Neural crest cell (in vitro differentiated cells): ENCODE results near the gene CXCR2. TPM values are rescaled to one million over a fixed set of nuclear protein-coding genes. Genes with fewer than 3 reads are reported as not detected.

Experiments used
- DNase-seq: peaks from one replicate; pipeline ENCODE4 v3.0.0; 2021; ENCODE audit warnings: low read depth, mixed read lengths, low spot score
- H3K27ac Mint-ChIP-seq: one replicate; pipeline ENCODE4 v1.8.0; 2021; ENCODE audit warnings: mild to moderate bottlenecking, mixed read lengths; ENCODE audit not compliant: unreplicated experiment
- H3K27me3 Mint-ChIP-seq: 2 replicates; pipeline ENCODE4 v1.8.0; 2021; ENCODE audit warnings: low read depth, mild to moderate bottlenecking, mixed read lengths
- H3K36me3 Mint-ChIP-seq: 2 replicates; pipeline ENCODE4 v1.8.0; 2021; ENCODE audit warnings: low read depth, mild to moderate bottlenecking, mixed read lengths
- H3K4me1 Mint-ChIP-seq: 2 replicates; pipeline ENCODE4 v1.8.0; 2021; ENCODE audit warnings: mixed read lengths
- H3K4me3 Mint-ChIP-seq: one replicate; pipeline ENCODE4 v1.8.0; 2021; ENCODE audit warnings: mild to moderate bottlenecking, mixed read lengths
- H3K9me3 Mint-ChIP-seq: 2 replicates; pipeline ENCODE4 v1.8.0; 2021; ENCODE audit warnings: mixed read lengths
- CTCF ChIP-seq: fragments of 200-600 bp; sonication (generic); conservative IDR thresholded peaks from 2 replicates; pipeline ENCODE4 v1.5.0; 2021; ENCODE audit warnings: antibody characterized with exemption, mild to moderate bottlenecking
- total RNA-seq: library from RNA; stranded (reverse); gene quantifications from 2 replicates; pipeline ENCODE4 v1.2.1, GENCODE V29; 2021

CXCR2 gene
- total RNA-seq, 1 donor from 2014 or later = not detected

- Mint-ChIP-seq H3K27ac (no peak overlapping the region), H3K4me3 (no peak overlapping the region), H3K36me3 (no peaks in the 10 kb centered on the region), H3K9me3 (peaks cover 4% of the 10 kb centered on the region), H3K27me3 (peaks cover 12% of the 10 kb centered on the region), H3K4me1 (no peaks in the 10 kb centered on the region)
- no peak for TF ChIP-seq CTCF
- no peak for DNase-seq
These were observed 5.0 kb downstream of the CXCR2 start for GRCh38 chr2:218130822-218131221.

- H3K27me3 Mint-ChIP-seq = peaks cover 58% of the 10 kb centered on the region
These were observed 11.7 kb downstream of the CXCR2 start for GRCh38 chr2:218137514-218137913.

GRCh38 chr2:218138047-218138446 is 12.2 kb downstream of the CXCR2 start:
- Mint-ChIP-seq H3K4me1 (no peaks in the 10 kb centered on the region), H3K27ac (no peak overlapping the region), H3K27me3 (peaks cover 59% of the 10 kb centered on the region), H3K4me3 (no peak overlapping the region), H3K9me3 (peaks cover 6% of the 10 kb centered on the region), H3K36me3 (no peaks in the 10 kb centered on the region)
- no peak for DNase-seq
- no peak for TF ChIP-seq CTCF

More at GRCh38 chr2:218137514-218137913, 11.7 kb downstream of the CXCR2 start:
- H3K4me1 Mint-ChIP-seq = no peaks in the 10 kb centered on the region
- H3K9me3 Mint-ChIP-seq = peaks cover 6% of the 10 kb centered on the region
- no peak overlapping the region for H3K27ac Mint-ChIP-seq
- H3K36me3 Mint-ChIP-seq = no peaks in the 10 kb centered on the region
- TF ChIP-seq CTCF = no peak
- no peak overlapping the region for H3K4me3 Mint-ChIP-seq
- no peak for DNase-seq

- Mint-ChIP-seq H3K27ac (no peak overlapping the region), H3K27me3 (peaks cover 32% of the 10 kb centered on the region), H3K9me3 (no peaks in the 10 kb centered on the region), H3K4me1 (no peaks in the 10 kb centered on the region), H3K4me3 (no peak overlapping the region), H3K36me3 (no peaks in the 10 kb centered on the region)
- no peak for DNase-seq
- no peak for TF ChIP-seq CTCF
These were observed 19.3 kb downstream of the CXCR2 start for GRCh38 chr2:218145124-218145523.

- H3K27me3 Mint-ChIP-seq = peaks cover 30% of the 10 kb centered on the region
- no peaks in the 10 kb centered on the region for H3K9me3 Mint-ChIP-seq
- no peak for DNase-seq
- no peaks in the 10 kb centered on the region for H3K4me1 Mint-ChIP-seq
- TF ChIP-seq CTCF = no peak
- H3K36me3 Mint-ChIP-seq = no peaks in the 10 kb centered on the region
- no peak overlapping the region for H3K27ac Mint-ChIP-seq
- no peak overlapping the region for H3K4me3 Mint-ChIP-seq
These were observed 20.2 kb downstream of the CXCR2 start for GRCh38 chr2:218146056-218146455.

GRCh38 chr2:218149098-218149497 is 23.3 kb downstream of the CXCR2 start:
- H3K27me3 Mint-ChIP-seq = peaks cover 31% of the 10 kb centered on the region
- H3K4me1 Mint-ChIP-seq = no peaks in the 10 kb centered on the region
- no peak overlapping the region for H3K4me3 Mint-ChIP-seq
- TF ChIP-seq CTCF = no peak
- DNase-seq = no peak
- H3K27ac Mint-ChIP-seq = no peak overlapping the region
- H3K36me3 Mint-ChIP-seq = no peaks in the 10 kb centered on the region
- H3K9me3 Mint-ChIP-seq = no peaks in the 10 kb centered on the region
